Adipocyte (in vitro differentiated cells): ENCODE data around the gene FPR3.

Experiments used
- DNase-seq: peaks from one replicate; pipeline ENCODE4 v3.0.0-alpha.2; 2015; ENCODE audit warnings: low read depth
- H3K27me3 ChIP-seq: replicated peaks from 2 replicates; pipeline ENCODE4 v1.7.0; 2013; ENCODE audit warnings: mild to moderate bottlenecking, low read length, moderate library complexity; ENCODE audit not compliant: control insufficient read depth, insufficient read depth
- H3K36me3 ChIP-seq: 2 replicates; pipeline ENCODE4 v1.7.0; 2013; ENCODE audit warnings: low read length, mild to moderate bottlenecking, moderate library complexity; ENCODE audit not compliant: control insufficient read depth, insufficient read depth, severe bottlenecking
- H3K4me1 ChIP-seq: 2 replicates; pipeline ENCODE4 v1.7.0; 2013; ENCODE audit warnings: mild to moderate bottlenecking, low read length, moderate library complexity; ENCODE audit not compliant: control insufficient read depth, insufficient read depth
- H3K4me3 ChIP-seq: 2 replicates; pipeline ENCODE4 v1.7.0; 2013; ENCODE audit warnings: mild to moderate bottlenecking, low read length, moderate library complexity
- H3K9ac ChIP-seq: 2 replicates; pipeline ENCODE4 v1.7.0; 2013; ENCODE audit warnings: mild to moderate bottlenecking, low read length, moderate library complexity
- H3K9me3 ChIP-seq: 2 replicates; pipeline ENCODE4 v1.7.0; 2013; ENCODE audit warnings: mild to moderate bottlenecking, low read length, moderate library complexity; ENCODE audit not compliant: control insufficient read depth

The FPR3 gene

DNA sequence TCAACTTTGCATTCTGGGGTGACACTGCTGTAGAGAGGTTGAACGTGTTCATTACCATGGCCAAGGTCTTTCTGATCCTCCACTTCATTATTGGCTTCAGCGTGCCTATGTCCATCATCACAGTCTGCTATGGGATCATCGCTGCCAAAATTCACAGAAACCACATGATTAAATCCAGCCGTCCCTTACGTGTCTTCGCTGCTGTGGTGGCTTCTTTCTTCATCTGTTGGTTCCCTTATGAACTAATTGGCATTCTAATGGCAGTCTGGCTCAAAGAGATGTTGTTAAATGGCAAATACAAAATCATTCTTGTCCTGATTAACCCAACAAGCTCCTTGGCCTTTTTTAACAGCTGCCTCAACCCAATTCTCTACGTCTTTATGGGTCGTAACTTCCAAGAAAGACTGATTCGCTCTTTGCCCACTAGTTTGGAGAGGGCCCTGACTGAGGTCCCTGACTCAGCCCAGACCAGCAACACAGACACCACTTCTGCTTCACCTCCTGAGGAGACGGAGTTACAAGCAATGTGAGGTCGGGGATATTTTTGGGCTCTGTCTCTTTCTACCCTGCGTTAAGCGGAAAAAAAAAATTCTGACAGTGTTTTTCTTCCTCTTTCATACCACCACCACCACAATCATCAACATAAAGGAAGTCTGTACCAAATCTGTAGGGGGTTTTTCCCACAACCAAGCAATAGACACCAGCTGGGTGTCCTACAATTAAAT lies 29.5 kb downstream of the FPR3 start:
- Histone ChIP-seq H3K9me3 (peaks cover 24% of the 10 kb centered on the region), H3K4me3 (no peak overlapping the region), H3K36me3 (no peaks in the 10 kb centered on the region), H3K27me3 (no peaks in the 10 kb centered on the region), H3K9ac (no peak overlapping the region), H3K4me1 (peaks cover 13% of the 10 kb centered on the region)
- DNase-seq, result no peak

DNA sequence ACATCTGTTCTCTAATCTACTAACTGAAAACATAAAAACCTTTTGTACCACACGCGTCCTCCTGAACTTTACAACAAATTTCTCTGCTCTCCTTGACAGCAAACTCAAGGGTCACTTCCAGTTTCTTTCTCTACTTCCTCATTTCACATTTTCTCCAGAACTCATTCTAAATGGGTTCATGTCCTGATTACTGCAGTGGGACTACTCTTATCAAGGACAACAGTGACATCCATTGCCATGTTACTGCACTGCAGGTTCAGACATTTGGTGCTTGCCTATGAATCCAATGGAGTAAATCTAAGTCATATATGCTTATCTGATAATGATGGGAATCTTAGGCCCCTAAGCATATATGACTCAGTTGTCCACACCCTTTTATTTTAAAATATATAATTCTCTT lies 35.3 kb downstream of the FPR3 start:
- DNase-seq, result no peak
- Histone ChIP-seq H3K4me1 (no peaks in the 10 kb centered on the region), H3K27me3 (no peaks in the 10 kb centered on the region), H3K4me3 (no peak overlapping the region), H3K9ac (no peak overlapping the region), H3K9me3 (peaks cover 26% of the 10 kb centered on the region), H3K36me3 (no peaks in the 10 kb centered on the region)

GRCh38 chr19:51837145-51837544 lies 42.2 kb downstream of the FPR3 start:
- Histone ChIP-seq H3K9me3 (peaks cover 8% of the 10 kb centered on the region), H3K4me1 (no peaks in the 10 kb centered on the region)

GRCh38 chr19:51861870-51862622 lies 67.1 kb downstream of the FPR3 start:
- no peaks in the 10 kb centered on the region for H3K27me3 ChIP-seq
- no peak overlapping the region for H3K9ac ChIP-seq
- H3K4me1 ChIP-seq, result no peaks in the 10 kb centered on the region
- DNase-seq, result no peak
- H3K4me3 ChIP-seq, result peak overlapping the region; percentile 12
- peaks cover 100% of the 10 kb centered on the region for H3K9me3 ChIP-seq
- peaks cover 15% of the 10 kb centered on the region for H3K36me3 ChIP-seq

More at GRCh38 chr19:51837145-51837544, 42.2 kb downstream of the FPR3 start:
- H3K36me3 ChIP-seq, result no peaks in the 10 kb centered on the region
- no peak overlapping the region for H3K9ac ChIP-seq
- DNase-seq, result no peak
- H3K27me3 ChIP-seq, result no peaks in the 10 kb centered on the region
- H3K4me3 ChIP-seq, result no peak overlapping the region

DNA sequence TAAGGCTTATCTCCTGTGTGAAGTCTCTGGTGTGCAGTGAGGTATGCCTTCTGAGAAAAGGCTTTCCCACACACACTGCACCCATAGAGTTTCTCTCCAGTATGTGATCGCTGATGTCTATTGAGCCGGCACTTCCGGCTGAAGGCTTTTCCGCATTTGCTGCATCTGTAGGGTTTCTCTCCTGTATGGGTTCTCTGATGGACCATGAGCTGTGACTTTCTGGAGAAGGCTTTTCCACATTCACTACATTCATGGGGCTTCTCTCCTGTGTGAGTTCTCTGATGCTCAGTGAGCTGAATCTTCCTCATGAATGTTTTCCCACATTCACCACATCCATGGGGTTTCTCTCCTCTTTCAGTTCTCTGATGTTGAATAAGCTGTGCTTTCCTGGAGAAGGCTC lies 78.1 kb downstream of the FPR3 start:
- Histone ChIP-seq H3K9me3 (peaks cover 100% of the 10 kb centered on the region), H3K4me1 (no peaks in the 10 kb centered on the region), H3K4me3 (peak overlapping the region; percentile 70)

More for the DNA sequence above, 78.1 kb downstream of the FPR3 start:
- H3K36me3 ChIP-seq, result peaks cover 66% of the 10 kb centered on the region
- no peaks in the 10 kb centered on the region for H3K27me3 ChIP-seq
- no peak overlapping the region for H3K9ac ChIP-seq
- no peak for DNase-seq
